ENCODE data around the gene ANKRD42. TPM values are rescaled to one million over a fixed set of nuclear protein-coding genes. Genes with fewer than 3 reads are reported as not detected.

The ANKRD42 gene
- polyA plus RNA-seq (ENCODE audit: insufficient read length in 4 of 4), result 10 to 100 TPM; 15.1 to 22.0 (median 20.5) TPM

DNA sequence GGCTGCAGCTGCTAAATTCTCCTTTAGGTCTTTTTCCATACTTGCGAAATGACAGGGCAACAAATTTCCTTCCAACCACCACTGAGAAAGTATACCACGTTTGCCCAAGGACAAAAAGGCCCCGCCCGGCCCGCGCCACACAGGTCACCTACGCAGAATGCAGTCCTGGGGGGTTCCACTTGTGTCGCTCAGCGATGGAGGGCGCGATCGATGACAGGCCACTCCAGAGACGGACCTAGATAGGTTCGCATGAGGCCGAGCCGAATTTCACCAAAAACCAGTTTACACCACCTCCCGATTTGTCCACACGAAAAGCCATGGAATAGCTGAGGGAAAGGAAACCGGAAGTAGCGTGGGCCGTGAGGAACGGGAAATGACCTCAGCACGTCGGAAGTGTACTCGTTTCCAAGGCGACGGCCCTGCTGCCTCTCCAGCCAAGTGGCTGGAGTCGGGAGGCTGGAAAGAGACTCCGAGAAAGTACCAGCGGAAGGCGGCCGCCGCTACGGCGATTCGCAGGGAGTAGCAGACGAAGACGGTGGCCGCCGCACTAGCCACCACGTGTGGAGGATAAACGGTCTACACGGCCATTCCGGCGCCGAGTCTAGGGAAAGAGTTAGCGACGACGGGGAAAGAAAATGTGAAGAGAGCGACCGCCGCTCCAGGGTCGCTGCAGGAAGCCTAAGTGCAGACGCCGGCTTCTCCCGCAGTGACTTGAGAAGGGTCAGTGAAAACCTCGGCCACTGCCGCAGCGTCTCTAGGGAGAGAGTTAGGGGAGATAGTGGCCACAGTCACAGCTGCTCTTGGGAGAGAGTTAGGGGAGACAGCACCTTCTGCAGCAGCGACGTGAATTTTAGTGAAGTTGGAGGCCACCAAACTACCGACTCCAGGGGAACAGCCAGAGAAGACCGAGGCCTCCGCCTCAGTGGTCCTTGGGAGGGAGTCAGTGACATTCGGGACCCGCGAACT lies at the start of gene ANKRD42:
TSS of gene ANKRD42 (plus strand) at position 398 of the 966 bp plus-strand sequence. CDS start 959 bp downstream, outside the sequence.
- DNase-seq (ENCODE audit: low read depth in 4 of 4, low spot score in 3 of 4), result peak; percentile 89 to 94 (median 92)

DNA sequence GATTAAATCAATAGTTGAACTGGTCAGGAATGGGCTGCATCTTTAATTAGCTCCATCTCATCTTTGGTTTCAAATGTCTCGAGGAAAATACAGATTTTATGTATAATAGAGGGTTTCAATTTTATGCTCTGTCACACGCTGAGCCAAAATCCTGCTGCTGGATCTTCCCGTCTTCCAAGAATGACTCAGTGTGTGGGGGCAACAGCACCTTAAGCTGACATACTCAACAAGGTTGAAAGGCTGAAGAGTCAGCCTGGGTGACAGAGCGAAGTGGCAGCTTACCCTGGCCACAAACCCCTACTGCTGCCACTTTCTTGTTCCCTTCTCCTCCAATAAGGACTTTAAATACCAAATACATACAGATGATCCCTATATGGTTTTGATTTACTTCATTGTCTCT lies 45.6 kb upstream of the ANKRD42 start:
- DNase-seq (ENCODE audit: low read depth in 4 of 4, low spot score in 3 of 4), result no peak

DNA sequence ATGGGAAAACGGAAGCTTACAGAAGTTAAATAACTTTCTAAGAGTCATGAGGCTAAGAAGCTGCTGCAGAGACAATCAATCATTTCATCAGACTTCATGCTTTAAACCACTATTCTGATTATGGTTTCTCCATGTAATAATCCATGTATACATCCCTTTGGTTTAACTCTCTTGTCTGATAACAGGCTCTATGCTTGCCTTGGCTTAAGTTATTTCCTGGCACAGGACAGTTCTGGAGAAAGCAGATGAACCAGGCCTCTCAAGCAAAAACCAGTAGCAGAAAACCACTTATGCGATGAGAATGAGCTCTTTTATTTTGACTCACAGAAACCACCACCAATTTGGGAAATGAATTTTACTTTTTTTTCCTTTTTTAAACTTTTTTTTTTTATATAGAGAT lies 43.1 kb upstream of the ANKRD42 start:
- no peak for DNase-seq (ENCODE audit: low read depth in 4 of 4, low spot score in 3 of 4)

DNA sequence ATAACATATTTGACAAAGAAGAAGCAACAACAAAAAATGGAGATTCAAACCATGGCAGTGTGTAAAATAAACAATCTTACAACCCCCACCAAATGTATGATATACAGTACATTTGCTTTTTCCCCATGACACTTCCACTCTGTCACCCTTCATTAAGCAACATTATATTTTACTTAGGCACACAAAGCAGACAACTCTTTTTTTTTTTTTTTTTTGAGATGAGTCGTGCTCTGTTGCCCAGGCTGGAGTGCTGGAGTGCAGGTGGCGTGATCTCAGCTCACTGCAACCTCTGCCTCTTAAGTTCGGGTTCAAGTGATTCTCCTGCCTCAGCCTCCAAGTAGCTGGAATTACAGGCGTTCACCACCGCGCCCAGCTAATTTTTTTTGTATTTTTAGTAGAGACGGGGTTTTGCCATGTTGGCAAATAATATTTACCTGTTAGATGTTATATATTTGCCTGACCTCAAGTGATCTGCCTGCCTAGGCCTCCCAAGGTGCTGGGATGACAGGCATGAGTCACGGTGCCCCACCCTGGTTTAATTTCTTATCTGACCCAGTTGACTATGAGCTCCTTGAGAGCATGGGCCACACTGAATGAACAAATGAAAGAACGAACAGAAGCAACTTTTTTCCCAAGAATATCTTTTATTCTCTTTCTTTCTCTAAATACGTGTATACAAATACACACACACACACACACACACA lies 42.1 kb upstream of the ANKRD42 start:
- DNase-seq (ENCODE audit: low read depth in 4 of 4, low spot score in 3 of 4), result no peak

DNA sequence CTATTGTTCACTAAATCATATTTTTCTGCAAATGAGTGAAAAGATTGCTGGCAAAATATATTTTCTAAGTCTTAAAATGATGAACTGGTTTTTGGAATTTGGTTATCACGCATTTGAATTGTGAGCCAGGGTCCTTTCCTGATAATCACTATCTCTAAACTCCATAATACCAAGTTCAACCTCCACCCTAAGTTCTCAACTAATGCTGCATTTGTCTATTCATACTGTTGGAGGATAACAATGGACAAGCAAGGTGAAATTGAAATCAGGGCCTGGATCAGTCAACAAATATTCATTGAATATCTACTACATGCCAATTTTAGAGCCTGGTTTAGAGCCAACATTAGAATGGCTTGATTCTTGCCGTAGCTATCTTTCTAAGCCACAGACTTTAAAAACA lies 41.2 kb upstream of the ANKRD42 start:
- no peak for DNase-seq (ENCODE audit: low read depth in 4 of 4, low spot score in 3 of 4)

DNA sequence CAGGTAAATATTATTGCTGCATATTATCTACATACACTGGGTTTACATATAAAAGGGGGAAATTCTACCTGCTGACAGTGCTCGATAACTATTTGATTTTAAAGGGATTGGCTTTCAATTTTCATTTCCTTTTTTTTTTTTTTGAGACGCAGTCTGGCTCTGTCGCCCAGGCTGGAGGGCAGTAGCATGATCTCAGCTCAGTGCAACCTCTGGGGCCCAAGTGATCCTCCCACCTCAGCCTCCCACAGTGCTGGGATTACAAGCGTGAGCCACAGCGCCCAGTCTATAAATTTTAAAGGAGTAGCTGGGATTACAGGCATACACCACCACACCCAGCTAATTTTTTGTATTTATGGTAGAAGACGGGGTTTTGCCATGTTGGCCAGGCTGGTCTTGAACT lies 39.7 kb upstream of the ANKRD42 start:
- no peak for DNase-seq (ENCODE audit: low read depth in 4 of 4, low spot score in 3 of 4)

DNA sequence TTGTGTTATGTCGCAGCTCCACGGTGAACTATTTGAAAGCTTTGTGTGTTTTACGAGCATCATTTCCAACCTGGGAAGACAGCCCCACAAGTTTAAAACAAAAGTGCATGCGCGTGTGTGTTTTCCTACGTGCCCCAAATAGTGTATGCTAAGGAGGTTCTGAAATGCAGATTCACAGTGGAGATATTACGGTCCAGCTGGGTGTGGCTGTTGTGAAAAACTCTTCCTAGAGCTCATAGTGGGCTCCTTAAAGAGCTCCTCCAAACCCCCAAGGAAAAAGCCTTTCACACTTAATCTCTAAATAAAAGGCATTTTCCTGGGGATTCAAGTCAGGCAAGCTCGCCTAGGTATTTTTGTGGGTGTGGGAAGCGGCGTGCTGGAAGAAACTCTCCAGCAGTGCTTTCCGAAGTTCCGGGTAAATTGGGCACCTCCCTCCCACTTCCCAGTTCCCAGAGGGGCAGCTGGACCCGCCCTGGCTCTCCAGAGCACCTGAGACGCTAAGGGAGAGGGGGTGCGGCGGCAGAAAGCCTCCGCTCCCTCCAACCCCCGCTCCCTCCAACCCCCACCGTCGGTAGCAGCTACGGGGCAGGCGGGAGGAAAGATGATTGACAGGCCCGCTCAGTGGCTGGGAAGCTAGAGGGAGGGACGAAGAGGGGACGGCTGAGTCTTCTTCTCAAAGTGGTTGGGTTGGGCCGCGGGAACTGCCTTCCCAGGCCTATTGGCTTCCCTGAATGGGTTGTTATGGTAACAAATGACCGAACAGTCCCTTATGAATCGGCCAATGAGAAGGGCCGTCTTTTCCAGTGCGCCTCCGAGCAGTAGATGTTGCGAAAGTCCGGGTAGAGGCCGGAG lies 37.1 kb upstream of the ANKRD42 start:
- DNase-seq (ENCODE audit: low read depth in 4 of 4, low spot score in 3 of 4), result peak in 3 of 4 donors; percentile 99

DNA sequence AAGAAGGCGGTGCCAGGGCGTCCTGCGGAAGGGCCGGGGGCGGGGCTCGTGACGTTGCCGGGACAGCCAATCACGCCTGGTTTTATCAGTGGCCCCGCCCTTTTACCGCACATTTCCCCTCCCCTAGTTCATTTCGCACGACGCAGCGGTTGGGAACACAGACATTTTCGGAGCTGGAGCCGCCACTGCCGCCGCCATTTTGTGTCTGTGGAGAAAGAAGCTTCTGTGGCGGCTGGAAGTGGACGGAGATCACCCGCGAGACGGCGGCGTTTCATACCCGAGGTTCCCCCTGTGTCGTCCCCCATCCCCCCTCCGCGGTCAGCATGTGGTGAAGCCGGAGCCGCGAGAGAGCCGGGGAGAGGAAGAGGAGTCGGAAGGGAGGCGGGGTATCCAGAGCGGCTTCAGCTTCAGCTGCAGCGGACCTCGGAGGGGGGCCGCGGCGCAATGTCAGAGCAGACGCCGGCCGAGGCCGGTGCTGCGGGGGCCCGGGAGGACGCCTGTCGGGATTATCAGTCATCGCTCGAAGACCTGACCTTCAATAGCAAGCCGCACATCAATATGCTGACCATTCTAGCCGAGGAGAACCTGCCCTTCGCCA lies 36.4 kb upstream of the ANKRD42 start, which contains the start of gene PCF11:
TSS of gene PCF11 (plus strand) at position 136 of the 598 bp plus-strand sequence. CDS start at position 445, 309 bp downstream.
- DNase-seq (ENCODE audit: low read depth in 4 of 4, low spot score in 3 of 4), result peak in 2 of 4 donors; percentile 54 to 97

DNA sequence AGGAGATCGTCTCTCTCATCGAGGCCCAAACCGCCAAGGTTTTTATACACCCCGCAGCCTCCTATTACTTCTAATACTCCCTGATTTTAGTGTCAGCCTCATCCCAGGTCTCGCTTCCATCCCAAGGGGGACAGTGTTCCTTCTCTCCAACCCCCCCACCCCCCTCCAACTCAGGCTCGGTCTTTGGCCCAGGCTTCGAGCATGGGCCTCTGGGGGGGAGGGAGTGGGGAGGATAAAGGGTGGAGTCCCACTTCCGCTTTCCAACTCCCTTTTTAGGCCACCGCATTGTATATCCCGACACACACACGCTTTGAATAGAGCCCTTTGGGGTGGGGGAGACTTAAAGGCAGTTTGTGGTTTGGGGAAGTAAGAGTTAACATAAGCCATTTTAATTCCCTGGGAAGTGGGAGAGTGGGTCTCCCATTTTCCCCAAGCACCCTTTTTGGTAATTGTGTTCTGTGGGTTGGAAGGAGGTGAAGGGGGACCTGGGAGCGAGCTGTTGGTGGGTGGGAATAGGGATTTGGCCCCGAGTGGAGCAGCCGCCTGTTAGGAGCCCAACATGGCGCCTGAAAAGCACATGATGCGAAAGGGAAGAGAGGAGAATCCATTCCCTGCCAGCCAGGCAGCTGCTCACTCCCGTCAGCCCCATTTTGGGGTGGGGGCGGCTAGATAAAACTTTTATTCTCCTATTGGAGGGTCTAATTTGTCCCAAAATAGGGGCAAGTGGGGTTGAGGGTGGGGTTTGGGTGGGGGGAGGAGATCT lies 35.7 kb upstream of the ANKRD42 start:
- peak in 3 of 4 donors; percentile 46 to 58 (median 58) for DNase-seq (ENCODE audit: low read depth in 4 of 4, low spot score in 3 of 4)

DNA sequence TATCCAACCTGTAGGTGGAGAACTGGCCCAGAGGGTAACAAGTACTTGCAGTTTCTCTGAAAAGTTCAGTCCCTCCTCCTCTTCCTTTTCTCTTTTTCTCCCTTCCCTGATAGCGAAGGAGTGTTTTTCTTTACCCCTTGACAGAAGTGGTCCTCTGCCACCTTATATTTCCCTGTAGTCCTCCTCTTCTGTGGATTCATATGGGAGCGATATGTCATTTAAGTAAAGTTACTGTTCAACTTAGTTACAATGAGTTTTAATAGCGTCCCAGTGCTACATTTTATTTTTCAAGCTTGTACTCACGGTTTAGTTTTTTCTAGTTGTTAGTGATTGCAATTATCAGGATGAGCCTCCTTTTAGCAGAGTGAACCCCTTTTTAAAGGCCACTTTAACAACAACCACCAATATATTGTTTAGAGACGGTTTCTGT lies 35.1 kb upstream of the ANKRD42 start:
- DNase-seq (ENCODE audit: low read depth in 4 of 4, low spot score in 3 of 4), result no peak

DNA sequence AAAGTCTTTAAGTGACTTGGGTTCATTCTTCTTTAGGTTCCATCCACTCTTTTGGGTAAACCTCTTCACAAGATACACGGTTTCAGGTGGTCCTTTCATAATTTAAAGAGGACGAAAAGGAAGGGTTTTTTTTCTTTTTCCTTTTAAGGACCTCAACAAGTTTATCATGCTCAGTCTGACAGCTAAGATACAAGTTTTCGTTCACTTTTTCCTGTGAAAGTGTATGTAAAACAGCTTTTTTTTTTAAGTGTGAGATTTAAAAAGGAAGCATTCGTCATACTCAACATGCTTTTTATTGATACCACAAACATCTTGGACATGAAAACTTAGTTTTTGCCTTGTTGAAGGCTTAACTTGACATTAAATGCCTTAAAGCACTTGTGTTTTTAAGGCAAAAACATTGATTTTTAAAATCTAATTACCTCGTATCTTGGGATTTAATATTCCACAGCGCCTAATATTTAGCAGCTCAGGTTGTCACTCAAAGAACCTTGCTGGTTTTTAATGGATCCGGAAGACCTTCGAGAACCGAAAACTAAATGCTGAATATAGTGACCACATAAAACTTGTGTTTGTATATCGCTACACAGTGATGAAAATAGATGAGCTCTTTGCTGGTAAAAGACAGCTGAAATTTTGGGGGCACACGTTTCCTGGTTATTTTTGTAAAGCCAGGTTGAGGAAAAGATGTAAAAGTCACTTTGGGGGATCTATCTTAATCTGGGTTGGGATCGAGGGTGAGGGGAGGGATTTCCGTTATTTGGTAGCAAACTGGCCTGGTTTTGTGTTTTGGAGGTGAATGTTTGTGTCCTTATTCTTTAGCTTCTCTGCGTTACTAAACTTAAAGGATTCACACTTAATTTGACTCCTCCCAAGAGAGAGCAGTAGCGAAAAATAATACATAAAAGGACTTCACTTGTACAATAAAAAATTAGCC lies 34.3 kb upstream of the ANKRD42 start:
- DNase-seq (ENCODE audit: low read depth in 4 of 4, low spot score in 3 of 4), result no peak

DNA sequence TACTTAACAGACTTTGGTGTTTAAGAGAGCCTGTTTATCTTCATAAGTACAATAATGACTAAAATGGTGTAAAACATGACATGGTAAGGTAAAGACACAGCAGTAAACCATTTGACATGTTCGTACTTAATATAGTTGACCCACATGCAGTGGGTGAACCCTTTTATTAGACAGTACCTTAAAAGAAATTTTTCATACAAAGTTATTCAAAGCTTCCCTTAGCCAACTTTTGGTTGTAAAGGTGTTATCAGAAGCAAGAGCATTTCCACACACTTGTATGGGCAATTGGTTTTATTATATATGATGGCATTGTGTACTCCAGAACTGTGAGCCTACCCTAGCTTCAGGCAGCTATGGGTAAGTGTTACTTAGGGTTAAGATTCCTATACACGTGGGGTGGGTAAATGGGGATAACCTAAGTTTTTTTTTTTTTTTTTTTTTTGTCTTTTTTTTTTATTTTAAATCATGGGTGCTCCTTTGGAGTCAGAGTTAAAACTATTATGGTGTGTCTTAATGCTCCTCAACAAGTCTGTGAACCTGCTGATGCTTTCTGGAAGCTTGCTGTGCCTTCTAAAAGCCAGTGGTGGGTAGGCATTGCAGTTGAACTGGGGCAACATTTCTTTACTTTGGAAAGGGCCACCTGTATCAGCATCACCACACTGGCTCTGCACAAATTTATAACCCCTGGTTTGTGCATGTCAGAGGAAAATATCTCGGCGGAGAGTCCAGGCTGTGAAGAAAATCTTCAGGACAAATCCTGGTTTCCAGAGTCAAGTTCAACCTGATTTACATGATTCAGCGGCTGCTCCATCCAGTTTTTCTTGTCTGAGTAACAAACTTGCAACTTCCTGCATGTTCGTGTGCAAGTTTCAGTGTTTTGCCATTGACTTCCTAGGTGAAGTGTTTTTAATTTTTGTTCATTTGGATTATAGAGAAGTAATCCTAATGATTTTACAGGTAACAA lies 33.3 kb upstream of the ANKRD42 start:
- no peak for DNase-seq (ENCODE audit: low read depth in 4 of 4, low spot score in 3 of 4)

DNA sequence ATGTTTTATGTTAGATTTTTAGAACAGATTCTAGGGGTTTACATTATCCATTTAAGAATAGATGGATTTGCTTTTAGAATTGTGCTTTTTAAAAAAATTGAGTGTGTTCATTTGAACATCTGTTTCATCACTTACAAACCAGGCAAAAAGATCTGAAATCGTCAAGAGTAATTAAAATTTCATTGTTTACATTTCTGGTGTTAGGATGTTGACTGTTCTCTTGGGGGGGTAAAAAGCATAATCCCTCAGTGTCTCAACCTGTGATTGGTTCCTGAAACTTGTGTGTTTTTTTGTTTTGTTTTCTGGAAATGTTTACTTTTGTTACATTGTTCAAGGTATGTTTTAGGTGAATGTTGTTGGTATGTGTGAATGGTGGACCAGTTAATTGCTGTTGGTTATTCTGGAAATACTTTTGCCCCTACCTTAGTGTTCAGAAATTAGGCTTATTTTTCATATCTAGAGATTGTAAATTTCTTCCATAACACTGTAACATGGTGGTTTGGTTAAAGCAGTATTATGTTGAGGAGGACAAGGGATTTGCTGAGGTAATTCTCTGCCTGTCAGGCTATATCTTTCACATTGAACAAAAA lies 31.8 kb upstream of the ANKRD42 start:
- DNase-seq (ENCODE audit: low read depth in 4 of 4, low spot score in 3 of 4), result no peak

DNA sequence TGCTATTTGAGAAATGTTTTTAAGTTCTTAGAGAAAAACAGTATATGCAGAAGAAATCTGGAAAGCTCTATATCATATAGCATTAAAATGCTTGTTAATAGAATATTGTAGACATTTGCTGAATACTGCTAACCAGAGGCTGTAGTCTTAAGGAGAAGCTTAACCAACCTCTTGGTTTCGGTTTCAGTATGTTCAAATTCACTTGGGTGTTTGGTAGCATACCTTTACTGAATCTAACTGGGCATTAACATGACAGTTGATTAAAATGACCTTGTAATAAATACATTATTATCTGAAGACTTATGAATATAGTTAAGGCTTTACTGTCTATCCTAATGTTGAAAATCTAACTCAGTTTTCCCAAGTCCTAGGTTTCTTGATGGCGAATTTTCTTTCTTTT lies 31.1 kb upstream of the ANKRD42 start:
- DNase-seq (ENCODE audit: low read depth in 4 of 4, low spot score in 3 of 4), result no peak

DNA sequence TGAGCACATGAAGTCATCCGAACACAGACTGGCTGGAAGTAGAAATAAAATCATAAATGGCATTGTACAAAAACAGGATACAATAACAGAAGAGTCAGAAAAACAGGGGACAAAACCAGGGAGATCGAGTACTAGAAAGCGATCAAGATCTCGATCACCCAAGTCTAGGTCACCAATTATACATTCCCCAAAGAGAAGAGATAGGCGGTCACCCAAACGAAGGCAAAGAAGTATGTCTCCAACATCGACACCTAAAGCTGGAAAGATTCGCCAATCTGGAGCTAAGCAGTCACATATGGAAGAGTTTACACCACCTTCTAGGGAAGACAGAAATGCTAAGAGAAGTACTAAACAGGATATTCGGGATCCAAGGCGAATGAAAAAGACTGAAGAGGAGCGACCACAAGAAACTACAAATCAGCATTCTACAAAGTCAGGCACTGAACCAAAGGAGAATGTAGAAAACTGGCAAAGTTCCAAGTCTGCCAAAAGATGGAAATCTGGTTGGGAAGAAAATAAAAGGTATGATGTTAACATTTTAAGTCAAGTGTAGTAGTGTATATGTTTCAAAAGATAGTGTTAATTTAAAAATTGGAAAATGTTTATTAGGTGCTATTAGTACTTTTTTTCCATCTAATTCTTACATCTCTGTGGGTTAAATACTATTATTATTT lies 27.2 kb upstream of the ANKRD42 start:
- DNase-seq (ENCODE audit: low read depth in 4 of 4, low spot score in 3 of 4), result no peak

DNA sequence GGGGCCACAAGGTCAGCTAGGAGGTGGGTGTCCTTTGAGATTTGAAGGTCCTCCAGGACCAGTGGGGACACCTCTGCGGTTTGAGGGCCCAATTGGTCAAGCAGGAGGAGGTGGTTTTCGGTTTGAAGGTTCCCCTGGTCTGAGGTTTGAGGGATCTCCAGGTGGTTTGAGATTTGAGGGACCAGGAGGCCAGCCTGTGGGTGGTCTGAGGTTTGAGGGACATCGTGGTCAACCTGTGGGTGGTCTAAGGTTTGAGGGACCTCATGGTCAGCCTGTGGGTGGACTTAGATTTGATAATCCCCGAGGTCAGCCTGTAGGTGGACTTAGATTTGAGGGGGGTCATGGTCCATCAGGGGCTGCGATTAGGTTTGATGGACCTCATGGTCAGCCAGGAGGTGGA lies 24.8 kb upstream of the ANKRD42 start:
- DNase-seq (ENCODE audit: low read depth in 4 of 4, low spot score in 3 of 4), result no peak

Measured in right renal pelvis (tissue), 4 donors.